Activated T-cell treated with anti-CD3 and anti-CD28 coated beads, Interleukin-2, amount 50 U/mL, for 1 hour (primary cell): Measurements from ENCODE around the gene FBXL7.

Experiments used
- DNase-seq: peaks from one replicate; pipeline ENCODE4 v3.0.0-alpha.2; 2020

FBXL7 gene

GRCh38 chr5:15502208-15502607 lies 2.2 kb downstream of the FBXL7 start:
- no peak for DNase-seq

GRCh38 chr5:15506146-15506545 lies 6.2 kb downstream of the FBXL7 start:
- DNase-seq = no peak

- DNase-seq = no peak
Measured at GRCh38 chr5:15506897-15507296, 6.9 kb downstream of the FBXL7 start.

- DNase-seq = no peak
Measured at GRCh38 chr5:15510092-15510491, 10.1 kb downstream of the FBXL7 start.

GRCh38 chr5:15510831-15511230 lies 10.9 kb downstream of the FBXL7 start:
- no peak for DNase-seq

GRCh38 chr5:15513431-15513830 lies 13.5 kb downstream of the FBXL7 start:
- DNase-seq = no peak

- no peak for DNase-seq
Measured at GRCh38 chr5:15513911-15514310, 13.9 kb downstream of the FBXL7 start.

- no peak for DNase-seq
Measured at GRCh38 chr5:15515229-15515628, 15.2 kb downstream of the FBXL7 start.

GRCh38 chr5:15516486-15516885 lies 16.5 kb downstream of the FBXL7 start:
- DNase-seq = no peak

- no peak for DNase-seq
Measured at GRCh38 chr5:15518786-15519185, 18.8 kb downstream of the FBXL7 start.

GRCh38 chr5:15520856-15521255 lies 20.9 kb downstream of the FBXL7 start:
- no peak for DNase-seq

GRCh38 chr5:15521381-15522186 lies 21.6 kb downstream of the FBXL7 start:
- DNase-seq = no peak

GRCh38 chr5:15522187-15522520 lies 22.2 kb downstream of the FBXL7 start:
- DNase-seq = no peak

GRCh38 chr5:15524712-15525111 lies 24.7 kb downstream of the FBXL7 start:
- no peak for DNase-seq

GRCh38 chr5:15525703-15526275 lies 25.8 kb downstream of the FBXL7 start:
- no peak for DNase-seq

- DNase-seq = no peak
Measured at GRCh38 chr5:15526413-15526812, 26.4 kb downstream of the FBXL7 start.

GRCh38 chr5:15528476-15528875 lies 28.5 kb downstream of the FBXL7 start:
- DNase-seq = no peak

GRCh38 chr5:15529013-15529412 lies 29.0 kb downstream of the FBXL7 start:
- DNase-seq = no peak

- DNase-seq = no peak
Measured at GRCh38 chr5:15529821-15530220, 29.8 kb downstream of the FBXL7 start.

- DNase-seq = no peak
Measured at GRCh38 chr5:15533129-15533893, 33.3 kb downstream of the FBXL7 start.

- DNase-seq = no peak
Measured at GRCh38 chr5:15535938-15536337, 36.0 kb downstream of the FBXL7 start.

- DNase-seq = no peak
Measured at GRCh38 chr5:15538516-15538915, 38.5 kb downstream of the FBXL7 start.

- no peak for DNase-seq
Measured at GRCh38 chr5:15539951-15540350, 40.0 kb downstream of the FBXL7 start.

GRCh38 chr5:15544039-15544438 lies 44.1 kb downstream of the FBXL7 start:
- no peak for DNase-seq
